Ascending aorta (tissue), 2 donors: ENCODE results near the gene GFOD1. TPM values are rescaled to one million over a fixed set of nuclear protein-coding genes. Genes with fewer than 3 reads are reported as not detected.
A peak's percentile ranks its signal among the peaks of the same experiment; 100 is the strongest.

ENCODE experiments used
- DNase-seq, 2 donors: peaks; one replicate each; pipeline ENCODE4 v3.0.0-alpha.2; 2019; ENCODE audit warnings: low spot score in 2 of 2
- H3K27ac ChIP-seq, 2 donors: fragments of 200-600 bp; sonication (generic); one replicate each; pipeline ENCODE4 v1.5.1; 2016 to 2017; ENCODE audit warnings: mild to moderate bottlenecking in 1 of 2
- H3K27me3 ChIP-seq: fragments of 200-600 bp; sonication (generic); one replicate; pipeline ENCODE4 v1.5.1; 2017
- H3K36me3 ChIP-seq, 2 donors: fragments of 200-600 bp; sonication (generic); one replicate each; pipeline ENCODE4 v1.5.1; 2016
- H3K4me1 ChIP-seq, 2 donors: fragments of 200-600 bp; sonication (generic); one replicate each; pipeline ENCODE4 v1.5.1; 2016 to 2017; ENCODE audit warnings: mild to moderate bottlenecking in 1 of 2
- H3K4me3 ChIP-seq, 2 donors: fragments of 200-600 bp; sonication (generic); one replicate each; pipeline ENCODE4 v1.5.1; 2016 to 2017; ENCODE audit warnings: mild to moderate bottlenecking in 1 of 2
- H3K9me3 ChIP-seq, 2 donors: fragments of 200-600 bp; sonication (generic); one replicate each; pipeline ENCODE4 v1.5.1; 2016
- CTCF ChIP-seq, 3 experiments: fragments of 200-600 bp in 2 of 3; fragments of 450-650 bp in 1 of 3; sonication (generic) in 2 of 3; IDR thresholded peaks; one replicate each; pipeline ENCODE4 v1.5.1; 2016 to 2019; ENCODE audit warnings: antibody characterized with exemption in 3 of 3, mild to moderate bottlenecking in 1 of 3, moderate library complexity in 1 of 3
- intact Hi-C: fragments of 100-400 bp; cut with DNase I; formaldehyde crosslinking; loops from one replicate; pipeline ENCODE4 v1.15.1; 2023
- total RNA-seq: library from RNA; depleted of rRNA; stranded (reverse); fragments of >200 nt; gene quantifications from one replicate; pipeline ENCODE4 v1.1.0, GENCODE V29; 2016

GFOD1 gene
- total RNA-seq, 1 donor from 2014 or later, result 28.7 TPM

- intact Hi-C loops, result no loop called here
- no peak for DNase-seq
- no peak for TF ChIP-seq CTCF (IDR thresholded peaks at IDR 0.05)
Measured at GRCh38 chr6:13377054-13377758, 110.2 kb downstream of the GFOD1 start.

GRCh38 chr6:13375360-13375878 is 112.0 kb downstream of the GFOD1 start:
- DNase-seq, result no peak

More at GRCh38 chr6:13377054-13377758, 110.2 kb downstream of the GFOD1 start:
- Histone ChIP-seq H3K27me3 (no peaks in the 10 kb centered on the region), H3K36me3 (no peaks in the 10 kb centered on the region), H3K9me3 (no peaks in the 10 kb centered on the region), H3K27ac (no peak overlapping the region), H3K4me1 (no peaks in the 10 kb centered on the region), H3K4me3 (no peak overlapping the region)

GRCh38 chr6:13373919-13374318 is 113.5 kb downstream of the GFOD1 start:
- H3K4me3 ChIP-seq, result no peak overlapping the region
- no peaks in the 10 kb centered on the region for H3K4me1 ChIP-seq
- peak overlapping the region; percentile 31 to 38 for H3K27ac ChIP-seq
- H3K36me3 ChIP-seq, result no peaks in the 10 kb centered on the region
- TF ChIP-seq CTCF (IDR thresholded peaks at IDR 0.05), result no peak
- DNase-seq, result no peak
- no peaks in the 10 kb centered on the region for H3K9me3 ChIP-seq
- no peaks in the 10 kb centered on the region for H3K27me3 ChIP-seq
- intact Hi-C loops, result no loop called here

More at GRCh38 chr6:13375360-13375878, 112.0 kb downstream of the GFOD1 start:
- no peaks in the 10 kb centered on the region for H3K36me3 ChIP-seq
- H3K27me3 ChIP-seq, result no peaks in the 10 kb centered on the region
- no peaks in the 10 kb centered on the region for H3K9me3 ChIP-seq
- intact Hi-C loops, result no loop called here
- no peaks in the 10 kb centered on the region for H3K4me1 ChIP-seq
- no peak overlapping the region for H3K4me3 ChIP-seq
- no peak overlapping the region for H3K27ac ChIP-seq
- TF ChIP-seq CTCF (IDR thresholded peaks at IDR 0.05), result no peak

- Histone ChIP-seq H3K27ac (peak overlapping the region; percentile 31 to 38), H3K9me3 (no peaks in the 10 kb centered on the region), H3K36me3 (no peaks in the 10 kb centered on the region), H3K27me3 (no peaks in the 10 kb centered on the region), H3K4me1 (no peaks in the 10 kb centered on the region), H3K4me3 (no peak overlapping the region)
- no peak for TF ChIP-seq CTCF (IDR thresholded peaks at IDR 0.05)
- no peak for DNase-seq
- intact Hi-C loops, result no loop called here
Measured at GRCh38 chr6:13373488-13373886, 113.9 kb downstream of the GFOD1 start.

- intact Hi-C loops, result no loop called here
- Histone ChIP-seq H3K36me3 (no peaks in the 10 kb centered on the region), H3K27me3 (no peaks in the 10 kb centered on the region), H3K4me1 (no peaks in the 10 kb centered on the region), H3K9me3 (no peaks in the 10 kb centered on the region), H3K4me3 (no peak overlapping the region), H3K27ac (no peak overlapping the region)
- TF ChIP-seq CTCF (IDR thresholded peaks at IDR 0.05), result no peak
- DNase-seq, result no peak
Measured at GRCh38 chr6:13372688-13373487, 114.5 kb downstream of the GFOD1 start.
